ENCODE data around the gene SLCO4A1. TPM values are rescaled to one million over a fixed set of nuclear protein-coding genes. Genes with fewer than 3 reads are reported as not detected.

Gene SLCO4A1
- total and polyA plus RNA-seq, 9 of the 15 experiments (the other 6 are each of a cell fraction or from before 2014, with no cell fraction given) = 1.6 to 21.9 (median 12.8) TPM

GRCh38 chr20:62685781-62686555 is 43.7 kb downstream of the SLCO4A1 start (continued):
- no peak for TF ChIP-seq ZNF277 (CRISPR knock-in tag; IDR thresholded peaks at IDR 0.05; ENCODE audit: borderline replicate concordance)
- TF ChIP-seq CEBPZ (IDR thresholded peaks at IDR 0.05; ENCODE audit: borderline replicate concordance, low read depth, low read length) = no peak
- no peak for TF ChIP-seq SMAD3 (CRISPR knock-in tag; conservative IDR thresholded peaks at IDR 0.05)
- no peak for TF ChIP-seq TBP (optimal IDR thresholded peaks at IDR 0.05; ENCODE audit: low read depth, low read length)
- TF ChIP-seq PREB (CRISPR knock-in tag; IDR thresholded peaks at IDR 0.05) = no peak
- TF ChIP-seq FOXP4 (CRISPR knock-in tag; IDR thresholded peaks at IDR 0.05; ENCODE audit: borderline replicate concordance) = peak; percentile 99
- no peak for TF ChIP-seq ZNF316 (IDR thresholded peaks at IDR 0.05)
- TF ChIP-seq STAG1 (CRISPR knock-in tag; IDR thresholded peaks at IDR 0.05; ENCODE audit: borderline replicate concordance) = no peak
- TF ChIP-seq ZNF75A (CRISPR knock-in tag; IDR thresholded peaks at IDR 0.05) = no peak
- no peak for TF ChIP-seq ZNF609 (CRISPR knock-in tag; IDR thresholded peaks at IDR 0.05; ENCODE audit: borderline replicate concordance)
- peak; percentile 53 for TF ChIP-seq MTA2 (IDR thresholded peaks at IDR 0.05; ENCODE audit: low read depth)
- TF ChIP-seq XRCC5 (IDR thresholded peaks at IDR 0.05; ENCODE audit: low read depth, low read length) = no peak
- no peak for TF ChIP-seq SMARCC2 (IDR thresholded peaks at IDR 0.05; ENCODE audit: low read depth)

Data from K562 (cell line).